ENCODE measurements around the gene KRT75. TPM values are rescaled to one million over a fixed set of nuclear protein-coding genes. Genes with fewer than 3 reads are reported as not detected.

KRT75 gene
- total RNA-seq, 4 donors from 2014 or later = not detected

DNA sequence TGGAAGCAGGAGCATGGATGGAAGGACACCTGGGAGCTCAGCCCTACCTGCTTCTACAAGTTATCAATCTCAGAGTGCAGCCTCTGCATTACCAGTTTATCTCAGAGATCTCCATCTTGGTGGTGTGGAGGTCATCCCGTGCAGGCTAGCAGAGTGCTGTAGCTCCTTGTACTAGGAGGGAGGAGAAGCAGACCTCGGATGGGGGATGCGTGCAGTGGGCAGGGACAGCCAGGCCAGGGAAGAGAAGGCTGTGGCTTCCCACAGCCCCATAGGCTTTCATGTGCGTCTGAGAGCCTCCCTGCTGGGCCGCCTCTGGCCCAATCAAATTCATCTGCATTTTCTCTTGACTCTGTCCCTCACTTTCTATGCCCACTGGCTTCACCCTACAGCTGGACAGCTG is 19.2 kb downstream of the KRT75 start:
- TF ChIP-seq, protein P1, sequence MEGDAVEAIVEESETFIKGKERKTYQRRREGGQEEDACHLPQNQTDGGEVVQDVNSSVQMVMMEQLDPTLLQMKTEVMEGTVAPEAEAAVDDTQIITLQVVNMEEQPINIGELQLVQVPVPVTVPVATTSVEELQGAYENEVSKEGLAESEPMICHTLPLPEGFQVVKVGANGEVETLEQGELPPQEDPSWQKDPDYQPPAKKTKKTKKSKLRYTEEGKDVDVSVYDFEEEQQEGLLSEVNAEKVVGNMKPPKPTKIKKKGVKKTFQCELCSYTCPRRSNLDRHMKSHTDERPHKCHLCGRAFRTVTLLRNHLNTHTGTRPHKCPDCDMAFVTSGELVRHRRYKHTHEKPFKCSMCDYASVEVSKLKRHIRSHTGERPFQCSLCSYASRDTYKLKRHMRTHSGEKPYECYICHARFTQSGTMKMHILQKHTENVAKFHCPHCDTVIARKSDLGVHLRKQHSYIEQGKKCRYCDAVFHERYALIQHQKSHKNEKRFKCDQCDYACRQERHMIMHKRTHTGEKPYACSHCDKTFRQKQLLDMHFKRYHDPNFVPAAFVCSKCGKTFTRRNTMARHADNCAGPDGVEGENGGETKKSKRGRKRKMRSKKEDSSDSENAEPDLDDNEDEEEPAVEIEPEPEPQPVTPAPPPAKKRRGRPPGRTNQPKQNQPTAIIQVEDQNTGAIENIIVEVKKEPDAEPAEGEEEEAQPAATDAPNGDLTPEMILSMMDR (IDR thresholded peaks at IDR 0.05; ENCODE audit: low read depth) = no peak

DNA sequence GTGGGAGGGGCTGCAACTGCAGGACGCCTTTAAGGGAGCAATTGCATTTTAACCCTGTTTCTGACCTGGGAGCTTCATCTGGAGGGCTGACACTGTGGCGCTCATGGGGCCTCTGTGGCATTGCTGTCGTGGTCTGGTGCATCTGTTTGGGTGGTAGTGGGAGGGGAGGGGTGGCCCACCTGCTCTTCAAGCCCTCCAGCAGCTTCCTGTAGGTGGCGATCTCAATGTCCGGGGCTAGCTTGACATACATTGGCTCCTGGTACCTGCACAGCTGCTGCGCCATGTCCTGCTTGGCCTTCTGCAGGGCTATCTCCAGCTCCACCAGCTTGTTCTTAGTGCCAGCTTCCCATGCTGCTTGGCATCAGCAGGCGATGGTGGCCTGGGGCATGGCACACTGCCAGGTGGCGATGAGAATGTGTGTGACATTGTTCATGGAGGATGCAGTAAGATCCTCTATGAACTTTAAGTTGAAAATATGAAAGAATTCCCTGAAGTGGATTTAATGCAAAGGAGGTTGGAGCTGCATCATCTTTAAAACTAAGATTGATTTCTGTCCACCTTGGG is 20.3 kb downstream of the KRT75 start:
- TF ChIP-seq, protein P1 (IDR thresholded peaks at IDR 0.05; ENCODE audit: low read depth) = no peak

DNA sequence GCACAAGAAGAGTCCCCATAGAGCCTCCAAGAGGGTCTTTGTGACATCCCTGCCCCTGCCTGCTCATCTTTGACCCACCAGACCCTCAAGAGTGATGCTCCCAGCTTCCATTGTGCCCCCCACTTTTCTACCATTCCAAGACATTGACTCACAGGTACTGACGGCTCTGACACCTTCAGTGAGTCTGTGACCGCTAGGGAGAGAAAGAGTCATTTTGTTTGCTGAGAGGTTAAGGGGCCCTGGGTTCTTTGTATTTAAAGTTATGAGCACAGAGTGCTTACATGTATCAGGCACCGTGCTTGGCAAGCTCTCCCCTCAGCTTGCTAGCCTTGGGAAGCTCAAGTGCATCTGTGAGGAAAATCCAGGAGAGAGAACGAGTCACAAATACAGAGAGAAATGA is 21.0 kb downstream of the KRT75 start:
- TF ChIP-seq, protein P1 (IDR thresholded peaks at IDR 0.05; ENCODE audit: low read depth) = no peak

DNA sequence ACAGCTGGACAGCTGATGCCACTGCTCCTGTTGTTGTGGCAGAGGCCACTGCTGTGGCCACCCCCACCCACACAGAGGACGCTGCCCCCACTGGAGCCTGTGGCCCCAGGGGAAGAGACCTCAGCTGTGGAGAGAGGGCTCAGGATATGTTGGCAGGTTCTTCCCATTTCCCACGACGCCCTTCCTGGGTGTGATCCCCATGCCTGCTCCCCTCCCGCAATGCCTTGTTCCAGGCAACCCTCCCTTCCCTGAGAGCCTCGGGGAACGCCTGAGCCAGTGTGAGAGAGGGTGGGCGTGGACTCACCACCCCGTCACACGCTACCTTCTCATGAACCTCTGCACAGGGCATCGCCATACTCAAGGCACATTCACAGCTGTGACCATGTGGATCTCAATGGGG is 22.4 kb downstream of the KRT75 start:
- TF ChIP-seq, protein P1 (IDR thresholded peaks at IDR 0.05; ENCODE audit: low read depth) = no peak

DNA sequence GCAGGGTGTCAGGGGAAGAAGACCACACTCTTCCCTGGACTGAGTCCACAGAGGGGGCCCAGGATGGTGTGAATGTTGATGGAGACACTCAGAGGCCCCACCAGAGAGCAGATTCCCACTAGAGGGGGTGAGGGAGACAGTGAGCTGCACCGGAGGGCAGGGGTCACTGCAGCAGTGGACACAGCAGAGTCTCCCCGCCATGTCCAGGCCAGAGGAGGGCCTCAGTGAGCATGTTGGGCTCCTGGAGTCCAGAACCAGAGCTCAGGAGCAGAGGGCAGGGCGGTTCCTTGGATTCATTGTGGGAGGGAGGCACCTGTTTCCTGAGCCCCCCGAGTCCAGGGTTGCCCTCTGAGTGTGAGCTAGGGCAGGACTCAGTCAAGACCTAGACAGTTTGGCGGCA is 26.3 kb downstream of the KRT75 start:
- TF ChIP-seq, protein P1 (IDR thresholded peaks at IDR 0.05; ENCODE audit: low read depth) = no peak

DNA sequence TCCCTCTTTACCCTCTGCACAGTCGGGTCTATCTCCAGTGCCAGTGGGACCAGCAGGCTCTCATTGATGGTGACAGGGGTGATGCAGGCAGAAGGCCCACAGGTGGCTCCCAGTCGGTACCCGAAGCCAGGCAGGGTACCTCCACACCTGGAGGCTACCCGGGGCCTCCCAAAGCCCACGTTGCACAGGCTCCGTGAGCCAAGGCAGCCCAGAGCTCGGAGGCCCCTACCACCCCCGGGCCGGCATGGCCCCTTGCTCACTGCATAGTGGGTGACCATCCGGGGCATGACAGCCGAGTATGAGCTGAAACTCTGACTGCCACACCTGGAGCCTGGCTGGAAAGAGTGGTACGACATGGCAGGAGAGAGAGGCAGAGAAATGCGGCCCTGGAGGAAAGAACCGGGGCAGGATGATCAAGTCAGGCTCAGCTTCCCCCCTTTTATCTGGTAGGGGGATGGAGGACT is 28.2 kb downstream of the KRT75 start, which contains the start of gene KRT82:
Gene KRT82 (minus strand): TSS at position 414 of the 464 bp plus-strand sequence. CDS start 58 bp downstream, at position 356.
- TF ChIP-seq, protein P1 (IDR thresholded peaks at IDR 0.05; ENCODE audit: low read depth) = no peak

DNA sequence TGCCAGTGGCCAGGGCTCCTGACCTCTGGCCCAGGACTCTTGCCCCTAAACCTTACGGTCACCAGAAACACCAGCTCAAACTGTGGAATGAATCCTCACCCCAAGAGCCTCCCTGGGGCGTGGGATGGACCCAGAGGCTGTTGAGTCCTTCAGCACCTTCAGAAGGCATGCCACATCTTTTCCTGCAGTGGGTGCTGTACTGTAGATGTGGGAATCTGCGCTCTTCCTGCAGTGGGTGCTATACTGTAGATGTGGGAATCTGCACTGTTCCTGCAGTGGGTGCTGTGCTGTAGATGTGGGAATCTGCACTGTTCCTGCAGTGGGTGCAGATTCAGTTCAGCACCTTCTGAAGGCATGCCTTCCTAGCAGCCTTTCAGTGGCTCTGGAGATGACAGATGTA is 29.2 kb downstream of the KRT75 start:
- TF ChIP-seq, protein P1 (IDR thresholded peaks at IDR 0.05; ENCODE audit: low read depth) = no peak

Data from subcutaneous adipose tissue (tissue), 4 donors.